Fibroblast of lung (primary cell): ENCODE measurements around the gene LZTS2. TPM values are rescaled to one million over a fixed set of nuclear protein-coding genes. Genes with fewer than 3 reads are reported as not detected.

ENCODE experiments used
- DNase-seq, 2 donors: peaks; one replicate each; pipeline versions ENCODE4 v3.0.0 to v3.0.0-alpha.2; 2010; ENCODE audit warnings: low read depth in 2 of 2
- H2AFZ ChIP-seq: 2 replicates; pipeline ENCODE4 v1.5.1; 2012; ENCODE audit warnings: low read length, control low read depth, inconsistent platforms
- H3K27ac ChIP-seq: 2 replicates; pipeline ENCODE4 v1.5.1; 2011; ENCODE audit warnings: low read length, control low read depth; ENCODE audit not compliant: insufficient read depth
- H3K27me3 ChIP-seq: 2 replicates; pipeline ENCODE4 v1.5.1; 2011; ENCODE audit warnings: mild to moderate bottlenecking, low read length; ENCODE audit not compliant: control insufficient read depth, insufficient read depth
- H3K36me3 ChIP-seq: 2 replicates; pipeline ENCODE4 v1.5.1; 2011; ENCODE audit warnings: low read length; ENCODE audit not compliant: control insufficient read depth, insufficient read depth
- H3K4me1 ChIP-seq: 2 replicates; pipeline ENCODE4 v1.5.1; 2011; ENCODE audit warnings: low read length; ENCODE audit not compliant: control insufficient read depth, insufficient read depth; ENCODE audit errors: extremely low read depth
- H3K4me2 ChIP-seq: 2 replicates; pipeline ENCODE4 v1.5.1; 2011; ENCODE audit warnings: low read length, control low read depth; ENCODE audit not compliant: insufficient read depth; ENCODE audit errors: extremely low read depth
- H3K4me3 ChIP-seq, 4 experiments: fragments of 200-600 bp in 1 of 4; sonication (generic) in 1 of 4; replicated peaks in 1 of 4; 2 replicates each; pipeline ENCODE4 v1.5.1; 2011 to 2016; ENCODE audit warnings: low read length in 4 of 4, low read depth in 3 of 4, mild to moderate bottlenecking in 3 of 4, control low read depth in 2 of 4, inconsistent platforms in 1 of 4, mixed read lengths in 1 of 4; ENCODE audit not compliant: insufficient read depth in 1 of 4; ENCODE audit errors: control extremely low read depth in 1 of 4
- H3K79me2 ChIP-seq: 2 replicates; pipeline ENCODE4 v1.5.1; 2012; ENCODE audit warnings: mild to moderate bottlenecking, low read length, inconsistent platforms; ENCODE audit not compliant: control insufficient read depth, insufficient read depth
- H3K9ac ChIP-seq: 2 replicates; pipeline ENCODE4 v1.5.1; 2011; ENCODE audit warnings: mild to moderate bottlenecking, low read length, control low read depth; ENCODE audit not compliant: insufficient read depth
- H3K9me3 ChIP-seq: 2 replicates; pipeline ENCODE4 v1.5.1; 2012; ENCODE audit warnings: low read depth, low read length; ENCODE audit not compliant: control insufficient read depth, insufficient read depth
- H4K20me1 ChIP-seq: 2 replicates; pipeline ENCODE4 v1.5.1; 2011; ENCODE audit warnings: low read length; ENCODE audit not compliant: control insufficient read depth, insufficient read depth; ENCODE audit errors: extremely low read depth
- EZH2 ChIP-seq: IDR thresholded peaks from 2 replicates; pipeline ENCODE4 v1.5.1; 2012; ENCODE audit warnings: low read length, control low read depth, mild to moderate bottlenecking; ENCODE audit errors: missing control alignments
- polyA plus RNA-seq, 2 donors: library from polyadenylated mRNA; depleted of rRNA in 1 of 2; stranded (reverse) in 1 of 2; unstranded in 1 of 2; fragments of >200 nt; gene quantifications; 2 replicates each; pipeline ENCODE4 v1.2.1, GENCODE V29; 2011 to 2012; ENCODE audit warnings: missing spikeins in 1 of 2
- total RNA-seq: library from RNA; depleted of rRNA; stranded (reverse); fragments of >200 nt; gene quantifications from 2 replicates; pipeline ENCODE4 v1.2.1, GENCODE V29; 2014
- TF ChIP-seq, protein P1 (sequence below), 2 donors: IDR thresholded peaks in 1 of 2; conservative IDR thresholded peaks in 1 of 2; 1 replicate in 1 of 2; 2 replicates in 1 of 2; pipeline ENCODE4 v1.5.1; 2011 to 2012; ENCODE audit warnings: low read length in 2 of 2, control low read depth in 1 of 2, inconsistent platforms in 1 of 2, low read depth in 1 of 2, mild to moderate bottlenecking in 1 of 2

Gene LZTS2
- total and polyA plus RNA-seq, 2 donors (not counting 1 experiment from before 2014, with no cell fraction given), result 34.7 to 120 TPM

DNA sequence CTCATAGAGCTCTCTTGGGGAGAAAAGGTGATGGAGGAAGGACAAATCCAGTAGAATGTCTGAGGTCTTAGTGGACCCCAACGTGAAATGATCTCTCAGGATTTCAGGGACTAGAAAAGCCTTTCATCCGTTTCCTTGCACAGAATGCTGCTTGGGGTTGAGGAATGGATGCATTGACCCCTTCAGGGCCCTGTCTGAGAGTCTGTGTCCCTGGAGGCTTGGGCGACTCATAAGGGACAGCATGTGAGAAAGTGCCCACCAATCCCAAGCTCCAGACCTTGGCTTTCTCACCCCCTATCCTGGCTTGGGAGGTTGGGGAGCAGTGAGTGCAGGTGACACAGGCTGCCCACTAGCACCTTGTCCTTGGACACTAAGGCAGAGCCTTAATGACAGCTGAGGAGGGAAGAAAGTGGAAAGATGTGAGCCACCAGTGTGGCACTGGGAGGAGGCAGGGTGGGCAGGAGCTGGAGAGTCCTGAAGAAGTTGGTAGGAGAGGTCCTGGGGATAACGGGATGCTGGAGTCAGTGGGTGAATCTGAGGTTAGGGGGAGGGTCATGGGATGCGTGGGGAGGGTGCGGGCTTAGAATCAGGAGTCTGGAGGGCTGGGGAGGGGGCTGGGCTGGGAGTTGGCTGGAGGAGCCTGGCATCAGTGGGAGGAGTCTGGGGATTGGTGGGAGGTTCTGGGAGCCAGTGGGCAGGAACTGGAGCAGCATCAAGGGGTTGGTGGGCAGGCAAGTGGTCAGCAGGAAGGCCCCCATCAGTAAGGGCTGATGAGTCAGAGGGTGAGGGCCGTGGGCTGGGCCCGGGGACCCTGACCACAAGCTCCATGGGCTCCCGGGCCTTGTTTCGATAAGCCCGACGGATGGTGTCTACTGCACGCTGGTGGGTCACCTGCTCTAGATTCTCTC is 8.6 kb downstream of the LZTS2 start:
- Histone ChIP-seq H3K4me1 (peaks cover 17% of the 10 kb centered on the region), H3K27me3 (no peaks in the 10 kb centered on the region), H3K9me3 (no peaks in the 10 kb centered on the region), H4K20me1 (no peaks in the 10 kb centered on the region), H3K4me2 (no peak overlapping the region), H2AFZ (no peak overlapping the region), H3K27ac (peak overlapping the region; percentile 24), H3K9ac (no peak overlapping the region), H3K36me3 (peaks cover 33% of the 10 kb centered on the region), H3K4me3 (no peak overlapping the region), H3K79me2 (peaks cover 19% of the 10 kb centered on the region)
- TF ChIP-seq, protein P1, sequence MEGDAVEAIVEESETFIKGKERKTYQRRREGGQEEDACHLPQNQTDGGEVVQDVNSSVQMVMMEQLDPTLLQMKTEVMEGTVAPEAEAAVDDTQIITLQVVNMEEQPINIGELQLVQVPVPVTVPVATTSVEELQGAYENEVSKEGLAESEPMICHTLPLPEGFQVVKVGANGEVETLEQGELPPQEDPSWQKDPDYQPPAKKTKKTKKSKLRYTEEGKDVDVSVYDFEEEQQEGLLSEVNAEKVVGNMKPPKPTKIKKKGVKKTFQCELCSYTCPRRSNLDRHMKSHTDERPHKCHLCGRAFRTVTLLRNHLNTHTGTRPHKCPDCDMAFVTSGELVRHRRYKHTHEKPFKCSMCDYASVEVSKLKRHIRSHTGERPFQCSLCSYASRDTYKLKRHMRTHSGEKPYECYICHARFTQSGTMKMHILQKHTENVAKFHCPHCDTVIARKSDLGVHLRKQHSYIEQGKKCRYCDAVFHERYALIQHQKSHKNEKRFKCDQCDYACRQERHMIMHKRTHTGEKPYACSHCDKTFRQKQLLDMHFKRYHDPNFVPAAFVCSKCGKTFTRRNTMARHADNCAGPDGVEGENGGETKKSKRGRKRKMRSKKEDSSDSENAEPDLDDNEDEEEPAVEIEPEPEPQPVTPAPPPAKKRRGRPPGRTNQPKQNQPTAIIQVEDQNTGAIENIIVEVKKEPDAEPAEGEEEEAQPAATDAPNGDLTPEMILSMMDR (conservative IDR thresholded peaks at IDR 0.05 in 1 of 2, IDR thresholded peaks at IDR 0.05 in 1 of 2; ENCODE audit: low read depth in 1 of 2, low read length in 2 of 2), result no peak
- TF ChIP-seq EZH2, result no peak
- DNase-seq, result no peak

DNA sequence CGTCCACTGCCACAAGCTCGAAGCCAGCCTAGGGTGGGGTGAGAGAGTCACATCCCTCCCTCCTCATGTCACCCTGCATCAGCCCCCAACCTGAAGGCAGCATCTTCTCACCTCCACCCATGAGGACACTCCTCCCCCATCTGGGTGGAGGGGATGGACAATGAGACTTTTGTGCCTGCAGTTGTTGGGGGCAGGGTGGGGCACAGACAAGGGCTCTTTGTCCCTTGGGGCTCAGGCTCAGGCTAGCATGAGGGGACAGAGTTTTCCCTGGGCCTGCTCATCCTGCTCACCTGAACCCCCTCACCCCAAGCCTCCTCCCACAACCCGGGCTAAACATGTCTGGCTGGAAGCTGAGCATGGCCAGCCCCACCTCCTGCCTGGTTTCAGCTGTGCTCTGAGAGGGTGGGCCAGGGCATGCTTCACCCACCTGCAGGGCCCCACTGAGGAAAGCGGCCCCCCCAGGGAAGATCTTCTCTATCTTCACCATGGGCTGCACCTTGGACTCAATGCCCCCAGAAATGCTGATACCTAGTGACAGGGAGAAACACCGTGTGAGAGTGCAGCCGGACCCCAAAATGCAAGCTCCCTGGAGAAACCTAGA is 9.3 kb downstream of the LZTS2 start:
- Histone ChIP-seq H3K36me3 (peaks cover 25% of the 10 kb centered on the region), H3K79me2 (peaks cover 12% of the 10 kb centered on the region), H2AFZ (no peak overlapping the region), H3K9ac (no peak overlapping the region), H3K9me3 (no peaks in the 10 kb centered on the region), H3K27me3 (no peaks in the 10 kb centered on the region), H3K4me2 (no peak overlapping the region), H3K27ac (no peak overlapping the region), H4K20me1 (no peaks in the 10 kb centered on the region), H3K4me3 (no peak overlapping the region), H3K4me1 (peaks cover 22% of the 10 kb centered on the region)
- no peak for TF ChIP-seq EZH2
- TF ChIP-seq, protein P1 (conservative IDR thresholded peaks at IDR 0.05 in 1 of 2, IDR thresholded peaks at IDR 0.05 in 1 of 2; ENCODE audit: low read depth in 1 of 2, low read length in 2 of 2), result no peak
- no peak for DNase-seq

DNA sequence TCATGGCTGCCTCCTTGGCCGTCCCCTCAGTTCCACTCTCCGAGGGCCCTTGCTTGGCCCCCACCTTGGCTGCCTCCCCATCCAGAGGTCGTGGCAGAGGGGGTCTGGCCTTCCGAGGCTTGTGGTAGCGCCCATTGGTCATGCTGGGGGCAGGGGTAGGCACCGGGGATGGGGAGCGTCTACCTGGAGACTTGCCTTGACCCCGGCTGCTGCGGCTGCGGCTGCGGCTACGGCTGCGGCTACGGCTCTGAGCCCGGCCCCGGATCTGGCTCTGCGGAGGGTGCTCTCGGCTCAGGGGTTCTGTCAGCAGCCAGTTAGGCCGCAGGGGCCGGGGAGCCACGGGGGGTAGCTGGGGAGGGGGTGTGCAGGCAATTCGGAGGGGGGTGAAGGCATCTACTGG is 10.7 kb downstream of the LZTS2 start:
- no peaks in the 10 kb centered on the region for H4K20me1 ChIP-seq

More for the DNA sequence above, 10.7 kb downstream of the LZTS2 start:
- H3K27ac ChIP-seq, result no peak overlapping the region
- H3K9me3 ChIP-seq, result no peaks in the 10 kb centered on the region
- peaks cover 2% of the 10 kb centered on the region for H3K79me2 ChIP-seq
- no peak overlapping the region for H3K4me2 ChIP-seq
- H2AFZ ChIP-seq, result no peak overlapping the region
- no peak for DNase-seq
- no peak overlapping the region for H3K9ac ChIP-seq
- H3K4me1 ChIP-seq, result peaks cover 32% of the 10 kb centered on the region
- H3K4me3 ChIP-seq, result no peak overlapping the region
- H3K27me3 ChIP-seq, result no peaks in the 10 kb centered on the region
- H3K36me3 ChIP-seq, result peaks cover 20% of the 10 kb centered on the region
- TF ChIP-seq EZH2, result no peak
- TF ChIP-seq, protein P1 (conservative IDR thresholded peaks at IDR 0.05 in 1 of 2, IDR thresholded peaks at IDR 0.05 in 1 of 2; ENCODE audit: low read depth in 1 of 2, low read length in 2 of 2), result no peak
